ENCODE results near the gene MKNK2. TPM values are rescaled to one million over a fixed set of nuclear protein-coding genes. Genes with fewer than 3 reads are reported as not detected.

Gene MKNK2
- total RNA-seq, 4 donors from 2014 or later, result 126 to 265 (median 152) TPM

- peak overlapping the region; percentile 88 to 98 (median 98) for H3K27ac ChIP-seq
- H3K36me3 ChIP-seq, result peaks cover 0 to 8% (median 0%) of the 10 kb centered on the region in 3 donors
- H3K9me3 ChIP-seq, result peaks cover 0 to 13% (median 3%) of the 10 kb centered on the region in 4 donors
- H3K4me1 ChIP-seq, result peaks cover 0 to 69% (median 40%) of the 10 kb centered on the region in 4 donors
- no peak overlapping the region for H3K4me3 ChIP-seq
- WGBS, 2 donors, result 45 to 55% methylated on average over 8 to 9 of the region's 9 CpGs
- H3K27me3 ChIP-seq, result no peaks in the 10 kb centered on the region
- no peak for DNase-seq (ENCODE audit: low spot score in 2 of 2)
- no peak for TF ChIP-seq CTCF (IDR thresholded peaks at IDR 0.05)
- no peak for TF ChIP-seq POLR2A (IDR thresholded peaks at IDR 0.05)
- TF ChIP-seq EP300 (IDR thresholded peaks at IDR 0.05), result no peak
These were observed 17.3 kb downstream of the MKNK2 start for GRCh38 chr19:2033825-2034159.

- Histone ChIP-seq H3K27me3 (no peaks in the 10 kb centered on the region), H3K4me1 (peaks cover 0 to 69% (median 45%) of the 10 kb centered on the region in 4 donors), H3K9me3 (peaks cover 0 to 13% (median 3%) of the 10 kb centered on the region in 4 donors), H3K4me3 (peak overlapping the region in 1 of 4 donors; percentile 8), H3K27ac (peak overlapping the region; percentile 88 to 98 (median 98)), H3K36me3 (peaks cover 0 to 2% (median 0%) of the 10 kb centered on the region in 3 donors)
- no peak for DNase-seq (ENCODE audit: low spot score in 2 of 2)
- 85 to 89% methylated on average over 6 of the region's 6 CpGs for WGBS, 2 donors
- no peak for TF ChIP-seq CTCF (IDR thresholded peaks at IDR 0.05)
- no peak for TF ChIP-seq POLR2A (IDR thresholded peaks at IDR 0.05)
- TF ChIP-seq EP300 (IDR thresholded peaks at IDR 0.05), result no peak
These were observed 17.8 kb downstream of the MKNK2 start for GRCh38 chr19:2033115-2033824.

- peaks cover 0 to 69% (median 53%) of the 10 kb centered on the region in 4 donors for H3K4me1 ChIP-seq
These were observed 18.6 kb downstream of the MKNK2 start for GRCh38 chr19:2032296-2032941.

GRCh38 chr19:2027361-2027760, 23.7 kb downstream of the MKNK2 start:
- Histone ChIP-seq H3K9me3 (peaks cover 0 to 4% (median 0%) of the 10 kb centered on the region in 4 donors), H3K4me3 (no peak overlapping the region), H3K27me3 (no peaks in the 10 kb centered on the region), H3K36me3 (no peaks in the 10 kb centered on the region), H3K4me1 (peaks cover 0 to 47% (median 32%) of the 10 kb centered on the region in 4 donors), H3K27ac (peak overlapping the region; percentile 11 to 98 (median 65))
- TF ChIP-seq CTCF (IDR thresholded peaks at IDR 0.05), result peak in 3 of 5 experiments; percentile 22 to 45 (median 30)
- TF ChIP-seq POLR2A (IDR thresholded peaks at IDR 0.05), result no peak
- TF ChIP-seq EP300 (IDR thresholded peaks at IDR 0.05), result peak; percentile 42 to 79
- 47 to 48% methylated on average over 9 of the region's 9 CpGs for WGBS, 2 donors
- peak in 1 of 2 donors; percentile 78 for DNase-seq (ENCODE audit: low spot score in 2 of 2)

More at GRCh38 chr19:2032296-2032941, 18.6 kb downstream of the MKNK2 start:
- peak; percentile 95 to 96 for DNase-seq (ENCODE audit: low spot score in 2 of 2)
- 9 to 10% methylated on average over 18 to 19 of the region's 19 CpGs for WGBS, 2 donors
- Histone ChIP-seq H3K27ac (peak overlapping the region; percentile 88 to 98 (median 98)), H3K9me3 (peaks cover 0 to 13% (median 3%) of the 10 kb centered on the region in 4 donors), H3K27me3 (no peaks in the 10 kb centered on the region), H3K36me3 (no peaks in the 10 kb centered on the region), H3K4me3 (peak overlapping the region in 2 of 4 donors; percentile 15 to 16)
- TF ChIP-seq POLR2A (IDR thresholded peaks at IDR 0.05) (peak; percentile 69 to 86), CTCF (IDR thresholded peaks at IDR 0.05) (peak in 1 of 5 experiments; percentile 22), EP300 (IDR thresholded peaks at IDR 0.05) (peak; percentile 99 to 100)

- H3K27ac ChIP-seq, result peak overlapping the region in 3 of 4 donors; percentile 11 to 98 (median 65)
- peaks cover 0 to 4% (median 0%) of the 10 kb centered on the region in 4 donors for H3K9me3 ChIP-seq
- H3K4me1 ChIP-seq, result peaks cover 0 to 43% (median 28%) of the 10 kb centered on the region in 4 donors
- TF ChIP-seq EP300 (IDR thresholded peaks at IDR 0.05), result no peak
- TF ChIP-seq CTCF (IDR thresholded peaks at IDR 0.05), result no peak
- no peak for TF ChIP-seq POLR2A (IDR thresholded peaks at IDR 0.05)
- no peak for DNase-seq (ENCODE audit: low spot score in 2 of 2)
- H3K27me3 ChIP-seq, result no peaks in the 10 kb centered on the region
- no peaks in the 10 kb centered on the region for H3K36me3 ChIP-seq
- no peak overlapping the region for H3K4me3 ChIP-seq
- 71% methylated on average over 9 to 10 of the region's 10 CpGs for WGBS, 2 donors
These were observed 24.3 kb downstream of the MKNK2 start for GRCh38 chr19:2026770-2027169.
